22Rv1 (cell line): Measurements from ENCODE around the gene LIMCH1.

Experiments
- ZFX ChIP-seq: fragments of 450-650 bp; IDR thresholded peaks from 2 replicates; pipeline ENCODE4 v1.6.1; 2017; ENCODE audit warnings: antibody characterized with exemption, borderline replicate concordance
- TF ChIP-seq, protein P1 (sequence below): fragments of 450-650 bp; IDR thresholded peaks from 2 replicates; pipeline ENCODE4 v1.5.1; 2017; ENCODE audit warnings: mild to moderate bottlenecking

DNA sequence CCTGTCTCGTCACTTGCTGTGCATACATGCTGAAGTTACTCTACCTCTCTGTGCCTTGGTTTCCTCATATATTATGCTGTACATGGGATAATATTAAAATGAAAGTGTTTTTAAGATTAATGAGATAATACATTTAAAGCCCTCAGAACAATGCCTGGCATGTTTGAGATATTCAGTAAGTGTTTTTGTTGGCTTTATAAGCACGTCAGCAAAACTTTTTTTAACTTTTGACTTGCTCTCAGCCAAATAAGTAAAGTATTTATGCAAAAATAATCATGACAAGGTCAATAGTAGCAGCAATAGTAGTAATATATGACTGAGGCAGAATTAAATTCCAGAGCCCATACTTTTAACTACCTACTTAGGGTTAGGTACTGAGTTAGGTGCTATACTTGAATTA lies 29.2 kb downstream of the LIMCH1 start:
- TF ChIP-seq, protein P1, sequence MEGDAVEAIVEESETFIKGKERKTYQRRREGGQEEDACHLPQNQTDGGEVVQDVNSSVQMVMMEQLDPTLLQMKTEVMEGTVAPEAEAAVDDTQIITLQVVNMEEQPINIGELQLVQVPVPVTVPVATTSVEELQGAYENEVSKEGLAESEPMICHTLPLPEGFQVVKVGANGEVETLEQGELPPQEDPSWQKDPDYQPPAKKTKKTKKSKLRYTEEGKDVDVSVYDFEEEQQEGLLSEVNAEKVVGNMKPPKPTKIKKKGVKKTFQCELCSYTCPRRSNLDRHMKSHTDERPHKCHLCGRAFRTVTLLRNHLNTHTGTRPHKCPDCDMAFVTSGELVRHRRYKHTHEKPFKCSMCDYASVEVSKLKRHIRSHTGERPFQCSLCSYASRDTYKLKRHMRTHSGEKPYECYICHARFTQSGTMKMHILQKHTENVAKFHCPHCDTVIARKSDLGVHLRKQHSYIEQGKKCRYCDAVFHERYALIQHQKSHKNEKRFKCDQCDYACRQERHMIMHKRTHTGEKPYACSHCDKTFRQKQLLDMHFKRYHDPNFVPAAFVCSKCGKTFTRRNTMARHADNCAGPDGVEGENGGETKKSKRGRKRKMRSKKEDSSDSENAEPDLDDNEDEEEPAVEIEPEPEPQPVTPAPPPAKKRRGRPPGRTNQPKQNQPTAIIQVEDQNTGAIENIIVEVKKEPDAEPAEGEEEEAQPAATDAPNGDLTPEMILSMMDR, result no peak
- TF ChIP-seq ZFX, result no peak
